HCT116 (cell line): ENCODE results near the gene ITIH1. TPM values are rescaled to one million over a fixed set of nuclear protein-coding genes. Genes with fewer than 3 reads are reported as not detected.

ENCODE experiments used
- ATAC-seq: fragments of 200-7000 bp; cut with Tn5 transposase; 2 replicates; pipeline ENCODE4 v1.9.1; 2020; ENCODE audit warnings: mild to moderate bottlenecking, moderate library complexity
- BruUV-seq: library from RNA; stranded (reverse); fragments of 400-500 nt; replicated peaks from 2 replicates; lab custom pipeline; 2021; lab: Mats Ljungman, UMichigan
- CTCF ChIA-PET: fragments of 300-600 bp; sonication (Branson Sonifier 250); formaldehyde crosslinking; loops from one replicate; lab custom pipeline; 2021; ENCODE audit warnings: antibody characterized with exemption; lab: Charles Lee
- POLR2A ChIA-PET: fragments of 300-600, 350-600 bp; sonication (Branson Sonifier 250); formaldehyde crosslinking; loops from one replicate; lab custom pipeline; 2021; ENCODE audit warnings: antibody characterized with exemption; lab: Charles Lee
- RAD21 ChIA-PET, 2 experiments: fragments of 300-600 bp; sonication (Branson Sonifier 250); formaldehyde crosslinking; loops; one replicate each; lab custom pipeline; 2023; ENCODE audit warnings: low total read pairs in 2 of 2; ENCODE audit not compliant: uncharacterized antibody in 2 of 2, unreplicated experiment in 2 of 2, low non-redundant PET in 1 of 2; lab: Charles Lee
- DNase-seq: peaks from one replicate; pipeline ENCODE4 v3.0.0-alpha.2; 2010; ENCODE audit warnings: low read depth, low spot score
- H2AFZ ChIP-seq: fragments of 200-600 bp; shearing (Covaris generic), sonication (generic); 2 replicates; pipeline ENCODE4 v1.6.1; 2017; ENCODE audit warnings: low read depth, mixed run types, mixed read lengths, antibody characterized with exemption, low read length; ENCODE audit not compliant: poor library complexity, severe bottlenecking
- H3K27ac ChIP-seq: 2 replicates; pipeline ENCODE4 v1.5.1; 2012; ENCODE audit warnings: low read depth, low read length
- H3K27me3 ChIP-seq: fragments of 200-600 bp; sonication (generic); 2 replicates; pipeline ENCODE4 v1.6.1; 2016; ENCODE audit warnings: mixed run types, low read length, mixed read lengths; ENCODE audit not compliant: insufficient read depth
- H3K36me3 ChIP-seq, 2 experiments: fragments of 200-500 bp in 1 of 2; fragments of 200-600 bp in 1 of 2; sonication (Bioruptor generic) in 1 of 2; sonication (generic) in 1 of 2; 2 replicates each; pipeline versions ENCODE4 v1.5.1 to v1.6.1; 2014 to 2016; ENCODE audit warnings: low read length in 2 of 2, inconsistent platforms in 1 of 2, mixed read lengths in 1 of 2, mixed run types in 1 of 2; ENCODE audit not compliant: insufficient read depth in 2 of 2, control insufficient read depth in 1 of 2
- H3K4me1 ChIP-seq, 2 experiments: fragments of 200-600 bp in 1 of 2; sonication (generic) in 1 of 2; 2 replicates each; pipeline versions ENCODE4 v1.5.1 to v1.6.1; 2012 to 2017; ENCODE audit warnings: low read length in 2 of 2, inconsistent platforms in 1 of 2, mild to moderate bottlenecking in 1 of 2, mixed read lengths in 1 of 2, mixed run types in 1 of 2, moderate library complexity in 1 of 2; ENCODE audit not compliant: insufficient read depth in 2 of 2, control insufficient read depth in 1 of 2
- H3K4me2 ChIP-seq: fragments of 200-600 bp; sonication (generic); 2 replicates; pipeline ENCODE4 v1.6.1; 2017; ENCODE audit warnings: mixed run types, low read length, mixed read lengths
- H3K4me3 ChIP-seq, 2 experiments: fragments of 200-600 bp in 1 of 2; sonication (generic) in 1 of 2; replicated peaks in 1 of 2; 2 replicates each; pipeline ENCODE4 v1.5.1; 2011 to 2016; ENCODE audit warnings: low read length in 2 of 2, control low read depth in 1 of 2, low read depth in 1 of 2, mild to moderate bottlenecking in 1 of 2, mixed read lengths in 1 of 2, mixed run types in 1 of 2
- H3K79me2 ChIP-seq: fragments of 200-600 bp; sonication (generic); 2 replicates; pipeline ENCODE4 v1.6.1; 2017; ENCODE audit warnings: mild to moderate bottlenecking, mixed run types, low read length, moderate library complexity, mixed read lengths; ENCODE audit not compliant: insufficient read depth
- H3K9ac ChIP-seq: fragments of 200-600 bp; sonication (generic); 2 replicates; pipeline ENCODE4 v1.6.1; 2016; ENCODE audit warnings: low read length, mixed read lengths
- H3K9me2 ChIP-seq: fragments of 200-600 bp; sonication (generic), shearing (Covaris generic); 2 replicates; pipeline ENCODE4 v1.6.1; 2017; ENCODE audit warnings: mixed run types, mild to moderate bottlenecking, moderate library complexity; ENCODE audit not compliant: insufficient read depth
- H3K9me3 ChIP-seq, 2 experiments: fragments of 200-500 bp in 1 of 2; fragments of 200-600 bp in 1 of 2; sonication (Bioruptor generic) in 1 of 2; sonication (generic) in 1 of 2; 2 replicates each; pipeline ENCODE4 v1.6.1; 2014 to 2017; ENCODE audit warnings: low read length in 2 of 2, mixed read lengths in 2 of 2, inconsistent platforms in 1 of 2, low read depth in 1 of 2, mild to moderate bottlenecking in 1 of 2, mixed run types in 1 of 2, moderate library complexity in 1 of 2; ENCODE audit not compliant: control insufficient read depth in 1 of 2, insufficient read depth in 1 of 2
- H4K20me1 ChIP-seq: fragments of 200-600 bp; sonication (generic), shearing (Covaris generic); 2 replicates; pipeline ENCODE4 v1.6.1; 2017; ENCODE audit warnings: mixed run types, mild to moderate bottlenecking, moderate library complexity; ENCODE audit not compliant: insufficient read depth
- ATF3 ChIP-seq: IDR thresholded peaks from 2 replicates; pipeline ENCODE4 v1.6.1; 2012
- CBX3 ChIP-seq: IDR thresholded peaks from 2 replicates; pipeline ENCODE4 v1.6.1; 2012; ENCODE audit warnings: low read depth
- CEBPB ChIP-seq: IDR thresholded peaks from 2 replicates; pipeline ENCODE4 v1.6.1; 2012; ENCODE audit warnings: low read depth
- CTCF ChIP-seq, 3 experiments: fragments of 200-600 bp in 1 of 3; sonication (generic) in 1 of 3; IDR thresholded peaks in 2 of 3; conservative IDR thresholded peaks in 1 of 3; 2 replicates each; pipeline ENCODE4 v1.5.1; 2012 to 2017; ENCODE audit warnings: low read depth in 2 of 3, low read length in 2 of 3, antibody characterized with exemption in 1 of 3, borderline replicate concordance in 1 of 3, control low read depth in 1 of 3, mild to moderate bottlenecking in 1 of 3, mixed read lengths in 1 of 3, mixed run types in 1 of 3, moderate library complexity in 1 of 3; ENCODE audit not compliant: insufficient read depth in 1 of 3
- EGR1 ChIP-seq: IDR thresholded peaks from 2 replicates; pipeline ENCODE4 v1.6.1; 2012; ENCODE audit warnings: low read depth
- ELF1 ChIP-seq: IDR thresholded peaks from 2 replicates; pipeline ENCODE4 v1.6.1; 2012; ENCODE audit warnings: low read depth, borderline replicate concordance
- EZH2 ChIP-seq: fragments of 200-600 bp; sonication (generic); IDR thresholded peaks from 2 replicates; pipeline ENCODE4 v1.6.1; 2017; ENCODE audit warnings: antibody characterized with exemption, mixed run types
- EZH2phosphoT487 ChIP-seq: fragments of 200-600 bp; IDR thresholded peaks from 2 replicates; pipeline ENCODE4 v1.6.1; 2018; ENCODE audit warnings: antibody characterized with exemption, borderline replicate concordance
- JUND ChIP-seq: IDR thresholded peaks from 2 replicates; pipeline ENCODE4 v1.6.1; 2012
- MAX ChIP-seq: IDR thresholded peaks from 2 replicates; pipeline ENCODE4 v1.6.1; 2012
- POLR2A ChIP-seq: IDR thresholded peaks from 2 replicates; pipeline ENCODE4 v1.7.0; 2011; ENCODE audit warnings: borderline replicate concordance; ENCODE audit not compliant: insufficient read depth, insufficient read length; ENCODE audit errors: extremely low read depth
- POLR2AphosphoS5 ChIP-seq: IDR thresholded peaks from 2 replicates; pipeline ENCODE4 v1.6.1; 2011; ENCODE audit warnings: mild to moderate bottlenecking, low read depth, low read length, moderate library complexity
- RAD21 ChIP-seq: IDR thresholded peaks from 2 replicates; pipeline ENCODE4 v1.6.1; 2012; ENCODE audit warnings: low read depth, mild to moderate bottlenecking
- REST ChIP-seq: IDR thresholded peaks from 2 replicates; pipeline ENCODE4 v1.6.1; 2012; ENCODE audit warnings: low read depth
- SIN3A ChIP-seq: IDR thresholded peaks from 2 replicates; pipeline ENCODE4 v1.6.1; 2012; ENCODE audit warnings: low read depth
- SRF ChIP-seq: IDR thresholded peaks from 2 replicates; pipeline ENCODE4 v1.6.1; 2012; ENCODE audit warnings: low read depth
- ZBTB33 ChIP-seq: IDR thresholded peaks from 2 replicates; pipeline ENCODE4 v1.6.1; 2011; ENCODE audit warnings: mild to moderate bottlenecking, low read length, moderate library complexity; ENCODE audit not compliant: insufficient replicate concordance; ENCODE audit errors: extremely low read depth
- intact Hi-C: fragments of 100-400 bp; cut with micrococcal nuclease; formaldehyde crosslinking; loops from 2 replicates; pipeline ENCODE4 v1.10.0; 2022
- total RNA-seq: library from RNA; stranded (reverse); gene quantifications from one replicate; pipeline ENCODE4 v1.2.1, GENCODE V29; 2021; ENCODE audit not compliant: unreplicated experiment

Gene ITIH1
- total RNA-seq, 1 experiment from 2014 or later = 0.37 TPM

GRCh38 chr3:52784931-52785590 is 7.7 kb downstream of the ITIH1 start:
- POLR2A ChIA-PET = no interaction called here

More at GRCh38 chr3:52784931-52785590, 7.7 kb downstream of the ITIH1 start:
- ChIA-PET RAD21 (no interaction called here), CTCF (no interaction called here)
- ATAC-seq = no peak
- Histone ChIP-seq H3K27me3 (peaks cover 30% of the 10 kb centered on the region), H3K9me3 (no peaks in the 10 kb centered on the region), H3K4me1 (no peaks in the 10 kb centered on the region), H3K79me2 (no peaks in the 10 kb centered on the region), H2AFZ (no peak overlapping the region), H3K36me3 (no peaks in the 10 kb centered on the region), H3K4me3 (no peak overlapping the region), H3K27ac (no peak overlapping the region), H4K20me1 (no peaks in the 10 kb centered on the region), H3K9me2 (no peaks in the 10 kb centered on the region), H3K9ac (no peak overlapping the region), H3K4me2 (no peak overlapping the region)
- no peak for DNase-seq
- intact Hi-C loops = no loop called here
- TF ChIP-seq POLR2A (no peak), POLR2AphosphoS5 (no peak), ATF3 (no peak), ZBTB33 (no peak), ELF1 (no peak), JUND (no peak), EZH2 (no peak), EZH2phosphoT487 (no peak), SIN3A (no peak), MAX (no peak), SRF (no peak), EGR1 (no peak), RAD21 (no peak), CEBPB (no peak), REST (no peak), CTCF (IDR thresholded peaks at IDR 0.05 in 2 of 3, conservative IDR thresholded peaks at IDR 0.05 in 1 of 3; ENCODE audit: borderline replicate concordance in 1 of 3, insufficient read depth in 1 of 3, low read depth in 2 of 3, low read length in 2 of 3) (no peak), CBX3 (no peak)
- no TSS peak for BruUV-seq
